Neural crest cell (in vitro differentiated cells): Measurements from ENCODE around the gene GSE1. TPM values are rescaled to one million over a fixed set of nuclear protein-coding genes. Genes with fewer than 3 reads are reported as not detected.
A peak's percentile ranks its signal among the peaks of the same experiment; 100 is the strongest.

ENCODE experiments used
- DNase-seq: peaks from one replicate; pipeline ENCODE4 v3.0.0; 2021; ENCODE audit warnings: low read depth, mixed read lengths, low spot score
- H3K27ac Mint-ChIP-seq: one replicate; pipeline ENCODE4 v1.8.0; 2021; ENCODE audit warnings: mild to moderate bottlenecking, mixed read lengths; ENCODE audit not compliant: unreplicated experiment
- H3K27me3 Mint-ChIP-seq: 2 replicates; pipeline ENCODE4 v1.8.0; 2021; ENCODE audit warnings: low read depth, mild to moderate bottlenecking, mixed read lengths
- H3K36me3 Mint-ChIP-seq: 2 replicates; pipeline ENCODE4 v1.8.0; 2021; ENCODE audit warnings: low read depth, mild to moderate bottlenecking, mixed read lengths
- H3K4me1 Mint-ChIP-seq: 2 replicates; pipeline ENCODE4 v1.8.0; 2021; ENCODE audit warnings: mixed read lengths
- H3K4me3 Mint-ChIP-seq: one replicate; pipeline ENCODE4 v1.8.0; 2021; ENCODE audit warnings: mild to moderate bottlenecking, mixed read lengths
- H3K9me3 Mint-ChIP-seq: 2 replicates; pipeline ENCODE4 v1.8.0; 2021; ENCODE audit warnings: mixed read lengths
- long read RNA-seq: library from polyadenylated mRNA; unstranded; transcript quantifications from one replicate; pipeline ENCODE4 v2.0.0, GENCODE V29; 2020
- total RNA-seq: library from RNA; stranded (reverse); gene quantifications from 2 replicates; pipeline ENCODE4 v1.2.1, GENCODE V29; 2021
- TF ChIP-seq, protein P1 (sequence below): fragments of 200-600 bp; sonication (generic); conservative IDR thresholded peaks from 2 replicates; pipeline ENCODE4 v1.5.0; 2021; ENCODE audit warnings: antibody characterized with exemption, mild to moderate bottlenecking

GSE1 gene
- 26.7 and 27.3 TPM in 2 replicates for total RNA-seq
- long read RNA-seq, partial matches to known transcripts, result 1 of 7 reads
- long read RNA-seq, other reads (novel, unspliced or antisense), result 6 of 7 reads

DNA sequence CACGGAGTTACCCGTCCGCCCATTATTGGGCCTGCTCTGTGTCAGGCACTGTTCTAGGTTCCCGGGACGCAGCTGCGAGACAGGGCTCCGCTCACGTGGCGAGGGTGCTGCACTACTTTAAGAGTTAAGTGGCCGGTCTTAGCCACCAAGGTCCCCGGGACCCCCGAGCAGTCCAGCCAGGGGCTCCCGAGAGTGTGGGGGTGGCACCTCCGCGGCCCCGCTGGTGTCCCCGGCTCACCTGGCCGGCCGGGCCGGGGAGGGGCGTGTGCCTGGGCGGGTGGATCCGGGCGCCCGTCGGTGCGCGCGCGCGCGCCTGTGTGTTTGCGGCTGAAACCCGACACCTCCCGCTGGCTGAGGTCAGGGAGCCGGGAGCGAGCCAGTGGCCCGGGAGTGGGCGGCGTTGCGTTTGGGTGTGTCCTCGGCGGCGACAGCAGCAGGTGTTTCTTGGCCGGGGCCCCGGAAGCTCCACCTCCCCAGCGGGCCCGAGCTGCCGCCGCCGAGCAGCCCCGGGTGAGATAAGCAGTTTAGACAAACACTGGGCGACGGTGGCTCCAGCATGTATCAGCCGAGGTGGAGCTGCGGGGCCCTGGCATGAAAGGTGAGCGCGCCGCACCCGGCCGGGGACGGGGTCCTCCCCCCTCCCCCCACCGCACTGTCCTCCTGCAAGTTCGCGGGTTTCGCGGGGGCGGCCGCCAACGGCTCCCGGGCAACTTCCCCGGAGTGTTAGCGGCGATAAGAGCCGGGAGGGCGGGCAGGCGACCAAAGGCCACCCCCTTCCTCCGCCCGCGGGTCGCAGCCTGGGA, at the start of gene GSE1:
GSE1 (plus strand) TSS at position 522 of the 803 bp plus-strand sequence; CDS start at position 592, 70 bp downstream.
- Mint-ChIP-seq H3K27me3 (peaks cover 50% of the 10 kb centered on the region), H3K36me3 (no peaks in the 10 kb centered on the region), H3K4me3 (peak within 1 kb of the TSS; percentile 71), H3K4me1 (peaks cover 45% of the 10 kb centered on the region), H3K9me3 (no peaks in the 10 kb centered on the region), H3K27ac (no peak within 1 kb of the TSS)
- TF ChIP-seq, protein P1, sequence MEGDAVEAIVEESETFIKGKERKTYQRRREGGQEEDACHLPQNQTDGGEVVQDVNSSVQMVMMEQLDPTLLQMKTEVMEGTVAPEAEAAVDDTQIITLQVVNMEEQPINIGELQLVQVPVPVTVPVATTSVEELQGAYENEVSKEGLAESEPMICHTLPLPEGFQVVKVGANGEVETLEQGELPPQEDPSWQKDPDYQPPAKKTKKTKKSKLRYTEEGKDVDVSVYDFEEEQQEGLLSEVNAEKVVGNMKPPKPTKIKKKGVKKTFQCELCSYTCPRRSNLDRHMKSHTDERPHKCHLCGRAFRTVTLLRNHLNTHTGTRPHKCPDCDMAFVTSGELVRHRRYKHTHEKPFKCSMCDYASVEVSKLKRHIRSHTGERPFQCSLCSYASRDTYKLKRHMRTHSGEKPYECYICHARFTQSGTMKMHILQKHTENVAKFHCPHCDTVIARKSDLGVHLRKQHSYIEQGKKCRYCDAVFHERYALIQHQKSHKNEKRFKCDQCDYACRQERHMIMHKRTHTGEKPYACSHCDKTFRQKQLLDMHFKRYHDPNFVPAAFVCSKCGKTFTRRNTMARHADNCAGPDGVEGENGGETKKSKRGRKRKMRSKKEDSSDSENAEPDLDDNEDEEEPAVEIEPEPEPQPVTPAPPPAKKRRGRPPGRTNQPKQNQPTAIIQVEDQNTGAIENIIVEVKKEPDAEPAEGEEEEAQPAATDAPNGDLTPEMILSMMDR, result no peak
- DNase-seq, result peak; percentile 69

DNA sequence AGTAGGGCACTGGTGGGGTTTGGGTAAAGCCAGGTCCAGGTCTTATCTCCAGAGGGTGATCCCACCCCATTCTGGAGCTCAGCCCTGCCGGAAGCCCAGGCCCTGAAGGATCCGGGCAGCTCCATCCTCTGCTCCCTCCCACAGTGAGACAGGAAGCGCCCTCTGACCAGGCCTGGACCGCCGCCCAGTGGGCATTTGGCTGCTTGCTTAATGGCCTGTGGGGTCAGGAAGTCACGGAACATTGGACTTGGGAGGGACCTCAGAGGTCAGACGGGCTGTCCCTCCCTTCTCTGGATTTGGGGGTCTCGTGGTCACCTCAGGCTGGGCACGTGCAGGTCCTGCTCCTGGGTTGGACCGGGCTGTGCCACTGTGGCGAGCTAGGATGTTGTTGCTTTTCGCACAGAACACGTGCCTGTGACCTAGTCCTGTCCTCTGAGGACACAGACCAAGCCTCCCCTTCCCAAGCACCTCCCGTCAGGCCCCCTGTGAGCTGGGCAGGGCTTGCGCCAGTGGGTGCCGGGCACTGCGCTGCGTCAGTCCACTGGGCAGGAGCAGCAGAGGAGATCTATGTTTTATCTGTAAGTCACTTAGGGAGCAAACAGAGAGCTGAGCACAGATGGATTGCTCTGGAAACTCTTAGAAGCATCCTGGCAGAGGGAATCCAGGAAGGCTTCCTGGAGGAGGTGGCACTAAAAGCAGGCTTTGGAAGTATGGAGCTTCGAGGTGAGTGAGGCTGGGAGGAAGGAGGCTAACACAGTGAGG, 49.4 kb upstream of the GSE1 start:
- H3K9me3 Mint-ChIP-seq, result no peaks in the 10 kb centered on the region
- DNase-seq, result no peak
- no peak overlapping the region for H3K4me3 Mint-ChIP-seq
- H3K4me1 Mint-ChIP-seq, result peaks cover 62% of the 10 kb centered on the region
- peaks cover 42% of the 10 kb centered on the region for H3K27me3 Mint-ChIP-seq
- no peak overlapping the region for H3K27ac Mint-ChIP-seq
- H3K36me3 Mint-ChIP-seq, result no peaks in the 10 kb centered on the region
- TF ChIP-seq, protein P1, result no peak

DNA sequence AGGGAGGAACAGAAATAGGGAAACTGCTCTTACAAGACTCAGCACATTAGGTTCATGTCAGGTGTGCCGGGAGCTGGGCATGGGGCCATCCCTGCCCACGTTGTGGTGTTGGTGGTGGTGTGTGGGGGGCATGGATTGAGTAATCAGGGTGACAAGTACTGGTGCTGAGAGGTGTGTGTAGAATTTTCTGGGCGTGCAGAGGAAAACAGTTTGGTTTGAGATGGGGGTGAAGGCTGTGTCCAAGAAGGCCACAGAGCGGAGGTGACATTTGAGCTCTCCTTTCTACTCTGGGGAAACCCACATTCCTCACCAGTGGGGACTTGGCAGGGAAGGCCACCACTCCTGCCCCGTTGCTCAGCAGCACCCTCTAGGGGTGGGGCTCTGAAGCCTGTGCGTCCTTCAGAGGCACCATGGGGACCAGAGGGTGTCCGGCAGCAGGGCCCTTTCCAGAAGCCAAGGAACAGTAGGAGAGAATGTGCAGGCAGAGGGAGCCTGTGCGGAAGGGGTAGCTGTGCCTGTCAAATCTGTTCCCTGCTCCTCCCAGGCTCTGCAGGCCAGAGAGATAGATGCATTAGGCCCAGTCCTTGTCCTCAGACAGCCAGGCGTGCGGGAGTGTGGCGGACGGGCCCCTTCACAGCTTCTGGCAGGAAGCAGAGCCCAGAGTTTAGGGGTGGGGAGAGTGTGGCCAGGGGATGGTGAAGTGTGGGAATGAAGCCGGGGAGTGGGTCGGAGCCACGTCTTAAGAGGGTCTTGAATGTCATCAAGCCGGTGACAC, 48.7 kb upstream of the GSE1 start:
- no peak for DNase-seq
- no peaks in the 10 kb centered on the region for H3K9me3 Mint-ChIP-seq
- no peaks in the 10 kb centered on the region for H3K36me3 Mint-ChIP-seq
- H3K27me3 Mint-ChIP-seq, result peaks cover 43% of the 10 kb centered on the region
- peaks cover 67% of the 10 kb centered on the region for H3K4me1 Mint-ChIP-seq
- no peak overlapping the region for H3K27ac Mint-ChIP-seq
- TF ChIP-seq, protein P1, result peak; percentile 64
- peak overlapping the region; percentile 36 for H3K4me3 Mint-ChIP-seq

DNA sequence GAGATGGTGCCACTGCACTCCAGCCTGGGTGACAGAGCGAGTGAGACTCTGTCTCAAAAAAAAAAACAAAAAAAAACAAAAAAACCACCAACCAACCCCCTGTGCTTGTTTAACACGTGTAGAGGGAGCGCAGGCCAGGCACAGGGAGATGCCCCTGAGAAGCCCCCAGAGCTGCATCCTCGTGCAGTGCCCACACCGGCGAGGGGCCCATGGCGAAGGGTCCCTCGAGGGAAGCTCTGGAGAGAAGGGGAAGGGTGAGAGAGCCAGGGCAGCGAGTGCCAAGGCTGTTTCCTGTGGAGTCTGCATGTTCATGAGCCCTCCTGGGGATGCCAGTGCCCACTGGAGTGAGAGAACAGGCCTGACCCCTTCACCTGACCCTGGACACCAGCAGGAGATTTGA, 47.8 kb upstream of the GSE1 start:
- Mint-ChIP-seq H3K27ac (peak overlapping the region; percentile 50), H3K9me3 (no peaks in the 10 kb centered on the region), H3K27me3 (peaks cover 46% of the 10 kb centered on the region), H3K4me1 (peaks cover 69% of the 10 kb centered on the region), H3K4me3 (no peak overlapping the region), H3K36me3 (no peaks in the 10 kb centered on the region)
- DNase-seq, result no peak
- TF ChIP-seq, protein P1, result no peak
